SH-SY5Y (cell line): ENCODE results near the gene PIK3CD.

Experiments used
- GATA2 ChIP-seq: IDR thresholded peaks from 2 replicates; pipeline ENCODE4 v1.6.1; 2011; ENCODE audit warnings: mild to moderate bottlenecking, low read depth, low read length
- GATA3 ChIP-seq: IDR thresholded peaks from 2 replicates; pipeline ENCODE4 v1.6.1; 2011; ENCODE audit warnings: low read depth, mild to moderate bottlenecking, low read length, moderate library complexity

GRCh38 chr1:9749361-9749760, 97.8 kb downstream of the PIK3CD start:
- no peak for TF ChIP-seq GATA2
- TF ChIP-seq GATA3: no peak
